ENCODE measurements around the gene CLIC4.

- no peak for TF ChIP-seq CTCF (IDR thresholded peaks at IDR 0.05; ENCODE audit: low read depth, low read length)
- no peak for TF ChIP-seq POLR2A (IDR thresholded peaks at IDR 0.05; ENCODE audit: extremely low read depth, insufficient read length)
- no peak for TF ChIP-seq MAX (IDR thresholded peaks at IDR 0.05; ENCODE audit: low read depth, low read length)
Measured at GRCh38 chr1:24761582-24761981, 16.3 kb downstream of the CLIC4 start.

All from NB4 (cell line).